ENCODE measurements around the gene DUSP22. TPM values are rescaled to one million over a fixed set of nuclear protein-coding genes. Genes with fewer than 3 reads are reported as not detected.

DUSP22 gene
- total and polyA plus RNA-seq, 2 experiments from 2014 or later = 12.8 to 36.8 TPM

DNA sequence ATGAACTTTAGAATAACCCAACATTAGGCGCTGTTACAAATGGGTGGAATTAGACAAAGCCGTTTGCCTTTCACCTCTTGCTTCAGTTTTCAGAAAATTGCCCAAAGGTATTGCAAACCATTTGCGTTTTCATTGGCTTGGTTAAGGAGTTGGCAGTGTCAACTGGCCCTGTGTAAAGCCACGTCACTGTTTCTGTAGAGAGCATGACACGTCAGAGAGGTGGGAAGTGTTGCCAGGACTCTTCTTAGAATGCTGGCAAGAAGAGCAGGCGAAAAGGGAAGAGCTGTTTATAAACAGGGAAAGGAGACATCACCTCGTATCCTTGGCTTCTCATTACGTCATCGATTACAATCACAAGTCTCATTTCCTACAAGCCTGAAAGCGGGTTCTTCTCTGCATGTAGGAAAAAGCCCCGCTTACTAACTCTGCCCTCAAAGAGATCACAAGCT, 95.0 kb downstream of the DUSP22 start (continued):
- TF ChIP-seq, protein P1, sequence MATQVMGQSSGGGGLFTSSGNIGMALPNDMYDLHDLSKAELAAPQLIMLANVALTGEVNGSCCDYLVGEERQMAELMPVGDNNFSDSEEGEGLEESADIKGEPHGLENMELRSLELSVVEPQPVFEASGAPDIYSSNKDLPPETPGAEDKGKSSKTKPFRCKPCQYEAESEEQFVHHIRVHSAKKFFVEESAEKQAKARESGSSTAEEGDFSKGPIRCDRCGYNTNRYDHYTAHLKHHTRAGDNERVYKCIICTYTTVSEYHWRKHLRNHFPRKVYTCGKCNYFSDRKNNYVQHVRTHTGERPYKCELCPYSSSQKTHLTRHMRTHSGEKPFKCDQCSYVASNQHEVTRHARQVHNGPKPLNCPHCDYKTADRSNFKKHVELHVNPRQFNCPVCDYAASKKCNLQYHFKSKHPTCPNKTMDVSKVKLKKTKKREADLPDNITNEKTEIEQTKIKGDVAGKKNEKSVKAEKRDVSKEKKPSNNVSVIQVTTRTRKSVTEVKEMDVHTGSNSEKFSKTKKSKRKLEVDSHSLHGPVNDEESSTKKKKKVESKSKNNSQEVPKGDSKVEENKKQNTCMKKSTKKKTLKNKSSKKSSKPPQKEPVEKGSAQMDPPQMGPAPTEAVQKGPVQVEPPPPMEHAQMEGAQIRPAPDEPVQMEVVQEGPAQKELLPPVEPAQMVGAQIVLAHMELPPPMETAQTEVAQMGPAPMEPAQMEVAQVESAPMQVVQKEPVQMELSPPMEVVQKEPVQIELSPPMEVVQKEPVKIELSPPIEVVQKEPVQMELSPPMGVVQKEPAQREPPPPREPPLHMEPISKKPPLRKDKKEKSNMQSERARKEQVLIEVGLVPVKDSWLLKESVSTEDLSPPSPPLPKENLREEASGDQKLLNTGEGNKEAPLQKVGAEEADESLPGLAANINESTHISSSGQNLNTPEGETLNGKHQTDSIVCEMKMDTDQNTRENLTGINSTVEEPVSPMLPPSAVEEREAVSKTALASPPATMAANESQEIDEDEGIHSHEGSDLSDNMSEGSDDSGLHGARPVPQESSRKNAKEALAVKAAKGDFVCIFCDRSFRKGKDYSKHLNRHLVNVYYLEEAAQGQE (IDR thresholded peaks at IDR 0.05; ENCODE audit: unreplicated experiment) = no peak
- no peak for TF ChIP-seq EZH2phosphoT487 (IDR thresholded peaks at IDR 0.05; ENCODE audit: unreplicated experiment)
- TF ChIP-seq NANOG (IDR thresholded peaks at IDR 0.05; ENCODE audit: borderline replicate concordance) = no peak

DNA sequence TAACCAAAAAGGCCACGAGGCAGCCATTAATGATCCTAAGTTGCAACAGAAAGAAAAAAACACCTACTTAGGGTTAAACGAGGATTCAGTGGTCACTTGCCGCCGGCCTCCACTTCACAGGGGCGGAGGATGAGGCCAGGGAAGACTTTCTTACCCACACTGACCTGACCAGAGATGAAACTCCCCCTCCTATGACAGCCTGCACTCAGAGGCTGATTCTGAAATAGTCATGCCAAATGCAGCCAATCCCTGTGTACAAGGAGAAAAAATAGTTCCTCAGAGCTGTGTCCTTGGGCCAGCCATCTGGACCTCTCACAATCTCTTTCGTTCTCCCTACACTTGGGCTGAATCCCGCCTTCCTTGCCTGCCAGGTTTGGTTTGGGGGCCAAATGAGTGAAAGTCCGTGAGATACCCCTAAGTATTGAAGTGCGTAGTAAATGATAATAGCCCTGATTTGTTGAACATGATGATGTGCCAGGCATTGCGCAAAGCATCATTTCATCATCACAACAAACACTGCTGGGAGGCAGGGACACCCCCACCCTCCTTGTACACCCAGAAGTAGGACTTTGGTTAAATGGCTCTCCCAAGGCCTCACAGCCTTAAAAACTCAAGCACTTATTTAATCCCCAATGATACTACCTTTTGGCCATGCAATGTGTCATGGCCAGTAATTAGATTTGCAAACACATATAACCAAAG, 96.1 kb downstream of the DUSP22 start:
- no peak for ATAC-seq
- Mint-ChIP-seq H3K27me3 (ENCODE audit: insufficient read depth, low read depth, poor library complexity) (peaks cover 47% of the 10 kb centered on the region), H3K36me3 (ENCODE audit: low read depth) (no peaks in the 10 kb centered on the region), H3K9me3 (no peaks in the 10 kb centered on the region), H3K4me1 (no peaks in the 10 kb centered on the region), H3K27ac (no peak overlapping the region), H3K4me3 (no peak overlapping the region)
- Histone ChIP-seq H3K27me3 (ENCODE audit: insufficient read depth) (peaks cover 49% of the 10 kb centered on the region), H3K27ac (ENCODE audit: low read depth) (no peak overlapping the region), H3K79me2 (replicated peaks; ENCODE audit: insufficient read depth) (no peaks in the 10 kb centered on the region), H3F3A (replicated peaks; ENCODE audit: low read depth) (no peaks in the 10 kb centered on the region), H3K4me2 (no peak overlapping the region), H3K4me1 (ENCODE audit: insufficient read depth) (peaks cover 5% of the 10 kb centered on the region), H2AFZ (no peak overlapping the region), H4K20me1 (replicated peaks; ENCODE audit: insufficient read depth) (no peaks in the 10 kb centered on the region), H3K9me2 (ENCODE audit: insufficient read depth) (no peaks in the 10 kb centered on the region), H3K4me3 (no peak overlapping the region), H3K36me3 (ENCODE audit: insufficient read depth) (no peaks in the 10 kb centered on the region)
- DNase-seq (ENCODE audit: low spot score) = no peak
- no peak for TF ChIP-seq JUNB (IDR thresholded peaks at IDR 0.05; ENCODE audit: unreplicated experiment)
- TF ChIP-seq ZNF114 (CRISPR knock-in tag; IDR thresholded peaks at IDR 0.05) = no peak
- TF ChIP-seq POLR2AphosphoS5 (IDR thresholded peaks at IDR 0.05; ENCODE audit: low read depth) = no peak
- TF ChIP-seq, protein P2, sequence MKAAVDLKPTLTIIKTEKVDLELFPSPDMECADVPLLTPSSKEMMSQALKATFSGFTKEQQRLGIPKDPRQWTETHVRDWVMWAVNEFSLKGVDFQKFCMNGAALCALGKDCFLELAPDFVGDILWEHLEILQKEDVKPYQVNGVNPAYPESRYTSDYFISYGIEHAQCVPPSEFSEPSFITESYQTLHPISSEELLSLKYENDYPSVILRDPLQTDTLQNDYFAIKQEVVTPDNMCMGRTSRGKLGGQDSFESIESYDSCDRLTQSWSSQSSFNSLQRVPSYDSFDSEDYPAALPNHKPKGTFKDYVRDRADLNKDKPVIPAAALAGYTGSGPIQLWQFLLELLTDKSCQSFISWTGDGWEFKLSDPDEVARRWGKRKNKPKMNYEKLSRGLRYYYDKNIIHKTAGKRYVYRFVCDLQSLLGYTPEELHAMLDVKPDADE (IDR thresholded peaks at IDR 0.05) = no peak
- TF ChIP-seq CREB1 (CRISPR knock-in tag; IDR thresholded peaks at IDR 0.05; ENCODE audit: low read depth) = no peak
- TF ChIP-seq, protein P1 (IDR thresholded peaks at IDR 0.05; ENCODE audit: unreplicated experiment) = no peak
- no peak for TF ChIP-seq EZH2phosphoT487 (IDR thresholded peaks at IDR 0.05; ENCODE audit: unreplicated experiment)
- no peak for TF ChIP-seq EZH2 (IDR thresholded peaks at IDR 0.05; ENCODE audit: low read depth, unreplicated experiment)
